ENCODE data around the gene HOXA6.

HOXA6 gene

GRCh38 chr7:27103489-27104226, 43.9 kb downstream of the HOXA6 start:
- H3K27me3 ChIP-seq (ENCODE audit: insufficient read depth, low read depth) = no peaks in the 10 kb centered on the region
- TF ChIP-seq CTCF (conservative IDR thresholded peaks at IDR 0.05; ENCODE audit: low read depth, low read length) = no peak
- no peak overlapping the region for H3K27ac ChIP-seq
- no peaks in the 10 kb centered on the region for H3K36me3 ChIP-seq (ENCODE audit: insufficient read depth)
- no peak overlapping the region for H2AFZ ChIP-seq (ENCODE audit: low read depth)
- no peaks in the 10 kb centered on the region; the same call in 1 of the 2 replicates for H4K20me1 ChIP-seq (ENCODE audit: insufficient read depth)
- H3K4me3 ChIP-seq (IDR thresholded peaks at IDR 0.05; ENCODE audit: insufficient read depth, low read depth, low read length) = no peak overlapping the region
- H3K4me1 ChIP-seq (ENCODE audit: low read depth, poor library complexity, severe bottlenecking) = no peaks in the 10 kb centered on the region
- no peak overlapping the region for H3K9ac ChIP-seq
- no peak overlapping the region for H3K4me2 ChIP-seq
- H3K79me2 ChIP-seq (ENCODE audit: insufficient read depth, low read depth) = peaks cover 3% of the 10 kb centered on the region; the same call in 1 of the 2 replicates

GRCh38 chr7:27102581-27103442, 44.8 kb downstream of the HOXA6 start, which contains the start of gene HOXA2:
Gene HOXA2 (minus strand): TSS chr7:27102683. CDS start chr7:27102500, 183 bp downstream.
- no peaks in the 10 kb centered on the region; the same call in 1 of the 2 replicates for H4K20me1 ChIP-seq (ENCODE audit: insufficient read depth)
- H3K4me2 ChIP-seq = no peak within 1 kb of the TSS
- H3K4me3 ChIP-seq (IDR thresholded peaks at IDR 0.05; ENCODE audit: insufficient read depth, low read depth, low read length) = no peak within 1 kb of the TSS
- H3K79me2 ChIP-seq (ENCODE audit: insufficient read depth, low read depth) = peaks cover 6% of the 10 kb centered on the region; the same call in 1 of the 2 replicates
- no peaks in the 10 kb centered on the region for H3K36me3 ChIP-seq (ENCODE audit: insufficient read depth)
- H2AFZ ChIP-seq (ENCODE audit: low read depth) = no peak within 1 kb of the TSS
- peaks cover under 1% of the 10 kb centered on the region for H3K4me1 ChIP-seq (ENCODE audit: low read depth, poor library complexity, severe bottlenecking)
- no peak within 1 kb of the TSS for H3K9ac ChIP-seq
- no peak for TF ChIP-seq CTCF (conservative IDR thresholded peaks at IDR 0.05; ENCODE audit: low read depth, low read length)
- H3K27ac ChIP-seq = no peak within 1 kb of the TSS
- H3K27me3 ChIP-seq (ENCODE audit: insufficient read depth, low read depth) = no peaks in the 10 kb centered on the region

GRCh38 chr7:27101957-27102580, 45.5 kb downstream of the HOXA6 start:
- no peak overlapping the region for H3K4me2 ChIP-seq
- no peak overlapping the region for H3K9ac ChIP-seq
- H3K27me3 ChIP-seq (ENCODE audit: insufficient read depth, low read depth) = no peaks in the 10 kb centered on the region

More at GRCh38 chr7:27101957-27102580, 45.5 kb downstream of the HOXA6 start:
- Histone ChIP-seq H3K4me3 (IDR thresholded peaks at IDR 0.05; ENCODE audit: insufficient read depth, low read depth, low read length) (no peak overlapping the region), H2AFZ (ENCODE audit: low read depth) (no peak overlapping the region), H4K20me1 (ENCODE audit: insufficient read depth) (no peaks in the 10 kb centered on the region; the same call in 1 of the 2 replicates), H3K4me1 (ENCODE audit: low read depth, poor library complexity, severe bottlenecking) (peaks cover 7% of the 10 kb centered on the region), H3K79me2 (ENCODE audit: insufficient read depth, low read depth) (peaks cover 13% of the 10 kb centered on the region), H3K27ac (no peak overlapping the region), H3K36me3 (ENCODE audit: insufficient read depth) (no peaks in the 10 kb centered on the region)
- no peak for TF ChIP-seq CTCF (conservative IDR thresholded peaks at IDR 0.05; ENCODE audit: low read depth, low read length)
